Measurements from ENCODE around the gene FAM193B. TPM values are rescaled to one million over a fixed set of nuclear protein-coding genes. Genes with fewer than 3 reads are reported as not detected.

FAM193B gene
- polyA plus RNA-seq, 2 of the 4 experiments (the other 2 are of a cell fraction): 19.4 to 28.9 TPM

DNA sequence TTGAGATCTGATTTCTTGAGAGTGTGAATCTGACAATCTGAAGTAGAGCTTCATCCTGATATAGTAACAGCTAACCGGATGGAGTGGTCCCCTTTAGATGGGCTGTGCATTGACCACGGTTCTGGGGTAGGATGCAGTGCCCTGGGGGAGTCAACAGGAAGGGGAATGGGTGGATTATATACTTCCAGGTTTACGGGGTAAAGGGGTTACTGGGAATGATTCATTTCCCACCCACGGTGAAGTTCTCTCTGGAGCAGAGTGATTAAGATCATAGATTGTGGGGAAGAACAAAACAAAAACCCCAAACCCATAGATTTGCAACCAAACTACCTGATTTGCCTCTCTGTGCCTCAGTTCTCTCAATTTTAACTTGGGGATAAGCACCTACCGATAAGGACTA, 44.1 kb upstream of the FAM193B start:
- peak overlapping the region; percentile 67; the same call in 1 of the 3 replicates for H3K4me2 ChIP-seq
- 26% methylated on average over 5 of the region's 5 CpGs for WGBS (ENCODE audit: missing lambda C conversion rate)
- no peak overlapping the region for H3K27ac ChIP-seq
- DNase-seq (ENCODE audit: low read depth in 1 of 2, low spot score in 1 of 2): no peak
- CTCF ChIA-PET: interaction anchor here (1.0 to 1.5 kb wide), 4 partner anchors 11 to 106 kb away, joined by 3 to 4 read pairs (median 4); no protein-coding TSS in a partner anchor
- FAIRE-seq: no peak
- TF ChIP-seq KDM1A (IDR thresholded peaks at IDR 0.05; ENCODE audit: low read depth): no peak
- no peak for TF ChIP-seq FOXS1 (CRISPR knock-in tag; IDR thresholded peaks at IDR 0.05)
- TF ChIP-seq, protein P1, sequence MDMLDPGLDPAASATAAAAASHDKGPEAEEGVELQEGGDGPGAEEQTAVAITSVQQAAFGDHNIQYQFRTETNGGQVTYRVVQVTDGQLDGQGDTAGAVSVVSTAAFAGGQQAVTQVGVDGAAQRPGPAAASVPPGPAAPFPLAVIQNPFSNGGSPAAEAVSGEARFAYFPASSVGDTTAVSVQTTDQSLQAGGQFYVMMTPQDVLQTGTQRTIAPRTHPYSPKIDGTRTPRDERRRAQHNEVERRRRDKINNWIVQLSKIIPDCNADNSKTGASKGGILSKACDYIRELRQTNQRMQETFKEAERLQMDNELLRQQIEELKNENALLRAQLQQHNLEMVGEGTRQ (IDR thresholded peaks at IDR 0.05): no peak
- TF ChIP-seq MAFK (IDR thresholded peaks at IDR 0.05; ENCODE audit: partially characterized antibody): no peak
- no peak for TF ChIP-seq GATA3 (IDR thresholded peaks at IDR 0.05; ENCODE audit: borderline replicate concordance)
- no peak for TF ChIP-seq HOXA7 (CRISPR knock-in tag; IDR thresholded peaks at IDR 0.05)
- TF ChIP-seq, protein P2, sequence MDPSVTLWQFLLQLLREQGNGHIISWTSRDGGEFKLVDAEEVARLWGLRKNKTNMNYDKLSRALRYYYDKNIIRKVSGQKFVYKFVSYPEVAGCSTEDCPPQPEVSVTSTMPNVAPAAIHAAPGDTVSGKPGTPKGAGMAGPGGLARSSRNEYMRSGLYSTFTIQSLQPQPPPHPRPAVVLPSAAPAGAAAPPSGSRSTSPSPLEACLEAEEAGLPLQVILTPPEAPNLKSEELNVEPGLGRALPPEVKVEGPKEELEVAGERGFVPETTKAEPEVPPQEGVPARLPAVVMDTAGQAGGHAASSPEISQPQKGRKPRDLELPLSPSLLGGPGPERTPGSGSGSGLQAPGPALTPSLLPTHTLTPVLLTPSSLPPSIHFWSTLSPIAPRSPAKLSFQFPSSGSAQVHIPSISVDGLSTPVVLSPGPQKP (IDR thresholded peaks at IDR 0.05; ENCODE audit: low read depth, low read length): no peak
- TF ChIP-seq TP53 (CRISPR knock-in tag; IDR thresholded peaks at IDR 0.05): no peak
- TF ChIP-seq FOSL2 (IDR thresholded peaks at IDR 0.05): no peak
- TF ChIP-seq FOSL2 (CRISPR knock-in tag; IDR thresholded peaks at IDR 0.05): no peak
- no peak for TF ChIP-seq CBX8 (IDR thresholded peaks at IDR 0.05)
- POLR2A ChIA-PET: no interaction called here
- H3K4me3 ChIP-seq: no peak overlapping the region
- ATAC-seq: no peak
- peaks cover 20% of the 10 kb centered on the region; the same call in 2 of the 3 replicates for H3K4me1 ChIP-seq
- no peaks in the 10 kb centered on the region for H3K9me3 ChIP-seq

GRCh38 chr5:177596775-177597238, 42.4 kb upstream of the FAM193B start:
- WGBS (ENCODE audit: missing lambda C conversion rate): 100% methylated on average over 2 of the region's 2 CpGs
- Histone ChIP-seq H3K27ac (no peak overlapping the region), H3K4me3 (no peak overlapping the region), H3K4me2 (no peak overlapping the region), H3K9me3 (no peaks in the 10 kb centered on the region), H3K4me1 (peaks cover 22% of the 10 kb centered on the region; the same call in 2 of the 3 replicates)
- DNase-seq (ENCODE audit: low read depth in 1 of 2, low spot score in 1 of 2): no peak
- FAIRE-seq: no peak
- ATAC-seq: no peak
- TF ChIP-seq NPAS2 (CRISPR knock-in tag; IDR thresholded peaks at IDR 0.05; ENCODE audit: borderline replicate concordance) (no peak), CBX8 (IDR thresholded peaks at IDR 0.05) (no peak)
- CTCF ChIA-PET: no interaction called here
- POLR2A ChIA-PET: no interaction called here

DNA sequence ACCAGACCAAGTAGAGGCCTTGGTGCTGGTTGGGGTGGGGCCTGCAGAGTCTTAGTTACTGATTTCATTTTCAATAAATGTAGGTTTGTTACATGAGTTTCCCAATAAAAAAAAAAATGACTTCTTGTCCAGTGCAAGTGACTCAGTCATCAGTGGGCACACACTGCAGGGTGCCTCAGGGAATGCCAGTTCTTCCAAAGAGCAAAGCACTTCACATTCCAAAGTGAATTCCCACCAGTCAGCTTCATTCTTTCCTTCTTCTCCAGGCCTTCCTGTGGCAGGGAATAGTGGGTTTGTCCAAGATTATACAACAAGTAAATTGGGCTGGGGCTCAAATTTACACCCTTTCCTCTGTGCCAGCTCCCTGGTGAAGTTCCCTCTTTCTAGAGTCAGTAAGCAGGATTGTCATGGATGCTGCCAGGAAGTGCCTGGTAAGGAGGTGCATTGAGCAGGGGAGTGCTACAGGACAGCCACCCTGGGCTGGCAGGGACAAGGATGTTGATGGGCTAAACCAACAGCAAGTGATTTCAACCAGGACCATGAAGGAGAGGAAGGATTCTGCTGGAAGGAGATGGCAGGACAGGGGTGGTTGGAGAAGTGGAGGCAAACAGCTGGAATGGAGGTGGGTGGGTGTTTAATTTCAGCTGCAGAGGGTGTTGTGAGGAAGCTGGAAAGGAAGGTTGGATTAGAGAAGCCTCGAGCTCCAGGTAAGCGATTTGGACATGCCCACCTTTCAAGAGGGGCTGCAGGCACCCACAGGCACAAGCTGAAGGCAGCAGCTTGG, 41.8 kb upstream of the FAM193B start:
- Histone ChIP-seq H3K4me2 (no peak overlapping the region), H3K9me3 (no peaks in the 10 kb centered on the region), H3K27ac (no peak overlapping the region), H3K4me1 (peaks cover 20% of the 10 kb centered on the region; the same call in 2 of the 3 replicates), H3K4me3 (no peak overlapping the region)
- TF ChIP-seq POLR2AphosphoS2 (conservative IDR thresholded peaks at IDR 0.05; ENCODE audit: low read length): no peak
- ChIA-PET POLR2A (no interaction called here), CTCF (interaction anchor here (2.0 to 4.9 kb wide), 2 partner anchors 12 to 95 kb away, joined by 4 to 24 read pairs; no protein-coding TSS in a partner anchor)
- FAIRE-seq (no peak), ATAC-seq (no peak), DNase-seq (ENCODE audit: low read depth in 1 of 2, low spot score in 1 of 2) (no peak)
- WGBS (ENCODE audit: missing lambda C conversion rate): 94% methylated on average over 2 of the region's 2 CpGs

- FAIRE-seq (no peak), DNase-seq (ENCODE audit: low read depth in 1 of 2, low spot score in 1 of 2) (no peak), ATAC-seq (no peak)
- peaks cover 15% of the 10 kb centered on the region; the same call in 2 of the 3 replicates for H3K4me1 ChIP-seq
- H3K4me2 ChIP-seq: no peak overlapping the region
- ChIA-PET POLR2A (interaction anchor here (0.6 kb wide), 1 partner anchor 22 kb away, joined by 4 read pairs; no protein-coding TSS in a partner anchor), CTCF (interaction anchor here (1.5 to 4.9 kb wide), 3 partner anchors 13 to 191 kb away, joined by 3 to 24 read pairs (median 4); no protein-coding TSS in a partner anchor)
- no peak overlapping the region for H3K27ac ChIP-seq
- H3K9me3 ChIP-seq: no peaks in the 10 kb centered on the region
- no peak overlapping the region for H3K4me3 ChIP-seq
- TF ChIP-seq HOXB5 (CRISPR knock-in tag; IDR thresholded peaks at IDR 0.05) (no peak), GATA3 (IDR thresholded peaks at IDR 0.05; ENCODE audit: borderline replicate concordance) (no peak), ZNF302 (CRISPR knock-in tag; IDR thresholded peaks at IDR 0.05) (no peak), CBX2 (IDR thresholded peaks at IDR 0.05; ENCODE audit: borderline replicate concordance, low read depth) (no peak), CBX8 (IDR thresholded peaks at IDR 0.05) (no peak), RCOR1 (IDR thresholded peaks at IDR 0.05; ENCODE audit: low read depth, low read length) (no peak), NPAS2 (CRISPR knock-in tag; IDR thresholded peaks at IDR 0.05; ENCODE audit: borderline replicate concordance) (no peak), HEYL (CRISPR knock-in tag; IDR thresholded peaks at IDR 0.05) (no peak), PHF8 (IDR thresholded peaks at IDR 0.05; ENCODE audit: borderline replicate concordance, low read depth) (no peak), FOXS1 (CRISPR knock-in tag; IDR thresholded peaks at IDR 0.05) (no peak), CEBPB (IDR thresholded peaks at IDR 0.05) (no peak), JUNB (IDR thresholded peaks at IDR 0.05) (no peak), SREBF2 (IDR thresholded peaks at IDR 0.05) (no peak), KDM1A (IDR thresholded peaks at IDR 0.05; ENCODE audit: low read depth) (no peak)
- TF ChIP-seq, protein P3, sequence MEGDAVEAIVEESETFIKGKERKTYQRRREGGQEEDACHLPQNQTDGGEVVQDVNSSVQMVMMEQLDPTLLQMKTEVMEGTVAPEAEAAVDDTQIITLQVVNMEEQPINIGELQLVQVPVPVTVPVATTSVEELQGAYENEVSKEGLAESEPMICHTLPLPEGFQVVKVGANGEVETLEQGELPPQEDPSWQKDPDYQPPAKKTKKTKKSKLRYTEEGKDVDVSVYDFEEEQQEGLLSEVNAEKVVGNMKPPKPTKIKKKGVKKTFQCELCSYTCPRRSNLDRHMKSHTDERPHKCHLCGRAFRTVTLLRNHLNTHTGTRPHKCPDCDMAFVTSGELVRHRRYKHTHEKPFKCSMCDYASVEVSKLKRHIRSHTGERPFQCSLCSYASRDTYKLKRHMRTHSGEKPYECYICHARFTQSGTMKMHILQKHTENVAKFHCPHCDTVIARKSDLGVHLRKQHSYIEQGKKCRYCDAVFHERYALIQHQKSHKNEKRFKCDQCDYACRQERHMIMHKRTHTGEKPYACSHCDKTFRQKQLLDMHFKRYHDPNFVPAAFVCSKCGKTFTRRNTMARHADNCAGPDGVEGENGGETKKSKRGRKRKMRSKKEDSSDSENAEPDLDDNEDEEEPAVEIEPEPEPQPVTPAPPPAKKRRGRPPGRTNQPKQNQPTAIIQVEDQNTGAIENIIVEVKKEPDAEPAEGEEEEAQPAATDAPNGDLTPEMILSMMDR (IDR thresholded peaks at IDR 0.05): no peak
- WGBS (ENCODE audit: missing lambda C conversion rate): 93% methylated on average over 8 of the region's 8 CpGs
Observed at GRCh38 chr5:177595026-177595585, 40.7 kb upstream of the FAM193B start.

Data from A549 (cell line).